Left cardiac atrium (tissue), 4 donors: ENCODE data around the gene MUC5AC. TPM values are rescaled to one million over a fixed set of nuclear protein-coding genes. Genes with fewer than 3 reads are reported as not detected.
"Not testable (repeated sequence)": the region's sequence is repeated elsewhere in the genome, so short reads cannot be mapped to it uniquely, and the experiment has no call there.

Experiments
- ATAC-seq, 2 donors: fragments of 200-7000 bp; cut with Tn5 transposase; one replicate each; pipeline ENCODE4 v1.9.1; 2020; ENCODE audit warnings: mild to moderate bottlenecking in 2 of 2, moderate library complexity in 2 of 2
- DNase-seq: peaks from one replicate; pipeline ENCODE4 v3.0.0-alpha.2; 2020
- intact Hi-C, 2 donors: fragments of 100-400 bp; cut with DNase I; formaldehyde crosslinking; loops; one replicate each; pipeline versions ENCODE4 v1.14.1 to v1.15.1; 2022 to 2023
- total RNA-seq, 2 donors: library from RNA; stranded (reverse); fragmentation: NEBNext Ultra II Directional; extraction: Animal tissue kit (Norgen Biotek cat#: 25700); gene quantifications; one replicate each; pipeline ENCODE4 v1.2.1, GENCODE V29; 2021
- donor health status: DM: no; HTN: yes; CAD: no.
- donor health status: DM: no; HTN: yes; CAD: no; lungs with severe emphysema.
- donor health status: DM: yes; HTN: yes; CAD: no.
- donor health status: Dilated cardiomyopathy.

MUC5AC gene
- total RNA-seq, 2 donors from 2014 or later: not detected

DNA sequence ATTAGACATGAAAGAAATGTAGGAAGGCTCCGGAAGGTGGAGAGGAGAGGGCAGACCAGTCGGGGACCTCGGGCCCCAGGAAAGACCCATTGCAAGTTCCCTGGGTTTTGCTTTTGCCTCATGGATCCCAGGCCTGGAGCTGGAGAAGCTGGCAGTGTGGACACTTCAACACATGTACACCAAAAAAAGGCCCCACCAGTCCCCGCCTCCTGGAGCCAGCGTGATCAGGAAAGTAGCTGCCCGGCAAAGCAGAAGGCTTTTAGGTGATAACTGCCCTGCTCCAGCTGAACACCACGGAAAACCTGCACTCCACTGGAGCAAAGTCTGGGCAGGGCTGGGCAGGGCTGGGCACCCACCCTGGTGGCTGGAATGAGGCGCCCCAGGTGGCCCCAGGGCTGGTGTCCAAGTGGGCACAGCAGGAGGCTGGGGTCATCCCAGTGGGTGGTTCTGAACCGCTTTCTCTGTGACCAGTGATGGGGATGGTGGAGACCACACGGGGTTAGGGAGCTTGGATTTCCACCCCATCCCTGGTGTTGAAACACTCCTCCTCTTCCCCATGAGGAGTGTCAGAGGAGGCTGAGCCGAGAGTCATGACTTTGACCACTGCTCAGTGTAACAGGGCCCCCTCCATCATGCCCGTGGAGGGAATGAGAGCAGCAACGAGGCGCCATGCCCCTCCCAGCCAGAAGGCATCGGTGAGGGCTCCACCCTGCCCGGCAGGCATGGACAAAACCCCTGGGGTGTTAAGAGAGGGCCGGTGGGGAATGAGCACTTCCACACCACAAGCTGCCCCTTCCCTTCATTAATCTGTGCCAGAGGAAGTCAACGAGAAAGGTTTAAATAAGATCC, 16.9 kb upstream of the MUC5AC start:
- intact Hi-C loops: no loop called here
- no peak for DNase-seq
- ATAC-seq: no peak

DNA sequence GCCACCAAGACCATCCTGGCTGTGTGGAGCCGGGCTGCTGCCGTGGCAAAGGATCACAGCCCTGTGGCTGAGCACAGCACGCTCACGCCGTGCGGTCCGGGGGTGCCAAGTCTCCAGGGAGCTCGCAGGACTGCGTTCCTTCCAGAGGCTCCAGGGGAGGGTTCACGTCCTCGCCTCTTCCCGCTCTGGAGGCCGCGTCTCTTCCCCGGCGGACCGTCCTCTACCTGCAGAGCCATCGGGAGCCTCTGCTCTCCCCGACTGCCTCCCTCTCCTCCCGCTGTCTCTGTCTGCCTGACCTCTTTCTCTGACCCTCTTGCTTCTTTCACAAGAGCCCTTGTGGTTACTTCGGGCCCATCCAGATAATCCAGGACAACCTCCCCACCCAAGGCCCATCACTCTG, 11.4 kb upstream of the MUC5AC start:
- intact Hi-C loops: no loop called here
- ATAC-seq: no peak
- DNase-seq: no peak

DNA sequence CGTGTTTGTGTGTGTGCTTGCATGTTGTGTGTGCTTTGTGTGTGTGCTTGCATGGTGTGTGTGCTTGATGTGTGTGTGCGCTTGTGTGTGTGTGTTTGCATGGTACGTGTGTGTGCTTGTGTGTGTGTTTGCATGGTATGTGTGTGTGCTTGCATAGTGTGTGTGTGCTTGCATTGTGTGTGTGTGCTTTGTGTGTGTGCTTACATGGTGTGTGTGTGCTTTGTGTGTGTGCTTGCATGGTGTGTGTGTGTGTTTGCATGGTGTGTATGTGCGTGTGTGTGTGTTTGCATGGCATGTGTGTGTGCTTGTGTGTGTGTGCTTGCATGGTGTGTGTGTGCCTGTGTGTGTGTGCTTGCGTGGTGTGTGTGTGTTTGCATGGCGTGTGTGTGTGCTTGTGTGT, 10.0 kb upstream of the MUC5AC start:
- intact Hi-C loops: no loop called here
- DNase-seq (no peak), ATAC-seq (no peak)

- intact Hi-C loops: no loop called here
- DNase-seq (no peak), ATAC-seq (no peak)
These were observed 9.0 kb upstream of the MUC5AC start for GRCh38 chr11:1148752-1149180.

GRCh38 chr11:1149545-1149944, 8.2 kb upstream of the MUC5AC start:
- intact Hi-C loops: no loop called here

GRCh38 chr11:1150116-1150515, 7.6 kb upstream of the MUC5AC start:
- intact Hi-C loops: no loop called here

More at GRCh38 chr11:1149545-1149944, 8.2 kb upstream of the MUC5AC start:
- DNase-seq (no peak), ATAC-seq (no peak)

GRCh38 chr11:1150769-1151365, 6.9 kb upstream of the MUC5AC start:
- intact Hi-C loops: no loop called here
- no peak for ATAC-seq
- peak; percentile 61 for DNase-seq

More at GRCh38 chr11:1150116-1150515, 7.6 kb upstream of the MUC5AC start:
- ATAC-seq (no peak), DNase-seq (peak; percentile 19)

GRCh38 chr11:1151366-1152315, 6.1 kb upstream of the MUC5AC start:
- DNase-seq (no peak), ATAC-seq (no peak)
- intact Hi-C loops: no loop called here

DNA sequence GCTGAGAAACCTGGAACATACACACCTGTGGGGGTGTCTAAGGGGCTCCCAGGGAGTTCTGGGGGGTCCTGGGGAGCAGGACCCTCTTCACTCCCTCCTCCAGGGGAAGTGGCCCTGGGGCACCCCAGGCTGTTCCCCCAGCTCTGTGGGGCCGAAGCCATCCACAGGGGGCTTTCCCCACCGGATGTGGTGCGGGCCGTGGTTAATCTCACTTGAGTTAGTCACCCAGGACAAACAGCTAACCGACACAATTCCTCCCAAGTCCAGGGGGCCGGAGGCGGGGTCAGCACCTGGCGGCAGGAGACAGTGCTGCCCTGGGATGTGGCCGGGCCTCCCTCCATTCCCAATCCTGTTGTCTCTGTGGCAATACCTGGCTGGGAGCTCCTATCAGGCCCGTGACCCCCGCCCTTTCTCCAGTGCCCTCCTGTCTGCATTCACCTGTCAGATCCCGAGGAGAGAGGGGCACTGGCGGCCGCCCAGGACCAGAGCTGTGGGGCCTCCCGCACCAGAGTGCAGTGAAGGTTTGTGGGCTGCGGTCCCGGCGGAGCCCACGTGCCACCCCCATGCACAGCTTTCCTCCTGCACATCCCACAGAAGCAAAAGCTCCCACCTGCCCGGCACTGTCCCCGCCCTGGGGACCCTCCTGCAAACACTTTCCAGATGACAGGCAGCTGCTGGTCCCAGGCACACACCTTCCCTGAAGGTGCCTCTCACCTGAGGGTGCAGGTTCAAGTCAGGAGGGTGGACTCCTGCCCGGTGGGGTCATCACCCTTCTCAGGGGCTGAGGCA, 5.2 kb upstream of the MUC5AC start:
- DNase-seq (no peak), ATAC-seq (no peak)
- intact Hi-C loops: no loop called here

GRCh38 chr11:1153105-1153950, 4.4 kb upstream of the MUC5AC start:
- intact Hi-C loops: no loop called here
- DNase-seq (no peak), ATAC-seq (no peak)

GRCh38 chr11:1153951-1154493, 3.7 kb upstream of the MUC5AC start:
- intact Hi-C loops: no loop called here
- ATAC-seq (peak; percentile 80 to 91), DNase-seq (peak; percentile 79)

DNA sequence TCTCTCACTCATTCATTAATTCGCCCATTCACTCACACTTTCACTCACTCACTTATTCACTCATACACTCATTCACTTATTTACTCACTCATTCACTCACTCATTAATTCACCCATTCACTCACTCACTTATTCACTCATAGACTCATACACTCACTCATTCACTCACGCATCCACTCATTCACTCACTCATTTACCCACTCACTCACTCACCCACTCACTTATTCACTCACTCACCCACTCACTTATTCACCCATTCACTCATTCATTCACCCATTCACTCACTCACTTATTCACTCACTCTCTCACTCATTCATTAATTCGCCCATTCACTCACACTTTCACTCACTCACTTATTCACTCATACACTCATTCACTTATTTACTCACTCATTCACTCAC, 3.1 kb upstream of the MUC5AC start:
- ATAC-seq: not testable (repeated sequence)

GRCh38 chr11:1155274-1155693, 2.5 kb upstream of the MUC5AC start:
- ATAC-seq (no peak), DNase-seq (no peak)
- intact Hi-C loops: no loop called here

More for the DNA sequence above, 3.1 kb upstream of the MUC5AC start:
- intact Hi-C loops, DNase-seq: not testable (repeated sequence)

GRCh38 chr11:1156506-1157340, 1.0 kb upstream of the MUC5AC start:
- ATAC-seq (no peak), DNase-seq (no peak)
- intact Hi-C loops: no loop called here

- DNase-seq (no peak), ATAC-seq (no peak)
- intact Hi-C loops: no loop called here
These were observed 460 bp upstream of the MUC5AC start for GRCh38 chr11:1157341-1157644.

GRCh38 chr11:1158681-1159487, 1.1 kb downstream of the MUC5AC start:
- no peak for ATAC-seq
- DNase-seq: peak; percentile 22
- intact Hi-C loops: no loop called here
